Natural killer cell (primary cell): ENCODE measurements around the gene NTM. TPM values are rescaled to one million over a fixed set of nuclear protein-coding genes. Genes with fewer than 3 reads are reported as not detected.

ENCODE experiments used
- ATAC-seq, 3 donors: fragments of 150-1000 bp in 2 of 3; fragments of 200-7000 bp in 1 of 3; cut with Tn5 transposase; 1 replicate in 1 of 3; 2 replicates in 2 of 3; pipeline ENCODE4 v1.10.0; 2021; ENCODE audit warnings: mild to moderate bottlenecking in 2 of 3, moderate library complexity in 2 of 3
- DNase-seq, 2 donors: peaks; one replicate each; pipeline versions ENCODE4 v3.0.0 to v3.0.0-alpha.2; 2013 to 2021; ENCODE audit warnings: mixed read lengths in 1 of 2
- H3K27ac ChIP-seq: one replicate; pipeline ENCODE4 v1.5.1; 2013; ENCODE audit warnings: mild to moderate bottlenecking, low read length
- H3K27me3 ChIP-seq: one replicate; pipeline ENCODE4 v1.6.1; 2013; ENCODE audit warnings: low read length; ENCODE audit not compliant: control insufficient read depth, insufficient read depth
- H3K36me3 ChIP-seq: one replicate; pipeline ENCODE4 v1.6.1; 2013; ENCODE audit warnings: low read length; ENCODE audit not compliant: control insufficient read depth, insufficient read depth
- H3K4me1 ChIP-seq: one replicate; pipeline ENCODE4 v1.6.1; 2013; ENCODE audit warnings: low read length; ENCODE audit not compliant: control insufficient read depth, insufficient read depth
- H3K4me3 ChIP-seq: one replicate; pipeline ENCODE4 v1.5.1; 2013; ENCODE audit warnings: low read length
- H3K9me3 ChIP-seq: one replicate; pipeline ENCODE4 v1.6.1; 2013; ENCODE audit warnings: low read length; ENCODE audit not compliant: control insufficient read depth, insufficient read depth
- H3K27ac Mint-ChIP-seq, 2 donors: one replicate each; pipeline ENCODE4 v1.8.0; 2022; ENCODE audit warnings: mild to moderate bottlenecking in 2 of 2, mixed read lengths in 2 of 2, moderate library complexity in 1 of 2
- H3K27me3 Mint-ChIP-seq, 2 donors: one replicate each; pipeline ENCODE4 v1.8.0; 2022; ENCODE audit warnings: low read depth in 2 of 2, mixed read lengths in 2 of 2
- H3K36me3 Mint-ChIP-seq: one replicate; pipeline ENCODE4 v1.8.0; 2022; ENCODE audit warnings: mixed read lengths
- H3K4me1 Mint-ChIP-seq, 2 donors: one replicate each; pipeline ENCODE4 v1.8.0; 2022; ENCODE audit warnings: mixed read lengths in 2 of 2
- H3K4me3 Mint-ChIP-seq: one replicate; pipeline ENCODE4 v1.8.0; 2022; ENCODE audit warnings: mild to moderate bottlenecking, moderate library complexity, mixed read lengths
- H3K9me3 Mint-ChIP-seq, 2 donors: one replicate each; pipeline ENCODE4 v1.8.0; 2022; ENCODE audit warnings: mixed read lengths in 2 of 2
- CTCF ChIP-seq: fragments of 200-600 bp; IDR thresholded peaks from one replicate; pipeline ENCODE4 v1.8.0; 2022; ENCODE audit warnings: antibody characterized with exemption
- WGBS: methylation state at CpG from one replicate; pipeline ENCODE4 v1.1.7; 2013; ENCODE audit warnings: missing lambda C conversion rate; ENCODE audit not compliant: insufficient coverage; 5-methylcytosine and 5-hydroxymethylcytosine counted together
- intact Hi-C: fragments of 100-400 bp; cut with micrococcal nuclease; formaldehyde crosslinking; loops from one replicate; pipeline ENCODE4 v1.14.2; 2022
- total RNA-seq, 4 donors: library from RNA; stranded (reverse); fragments of 120-200 nt in 1 of 4; gene quantifications; one replicate each; pipeline versions ENCODE4 v1.2.3 to v1.2.4, GENCODE V29; 2013 to 2022

NTM gene
- total RNA-seq, 3 donors from 2014 or later (not counting 1 experiment from before 2014, with no cell fraction given): not detected

- Mint-ChIP-seq H3K36me3 (no peaks in the 10 kb centered on the region), H3K27ac (no peak overlapping the region), H3K4me3 (no peak overlapping the region), H3K9me3 (peaks cover 8 to 18% of the 10 kb centered on the region in 2 donors), H3K4me1 (no peaks in the 10 kb centered on the region), H3K27me3 (no peaks in the 10 kb centered on the region)
- TF ChIP-seq CTCF: no peak
- no peaks in the 10 kb centered on the region for H3K4me1 ChIP-seq
- DNase-seq: no peak
- H3K36me3 ChIP-seq: no peaks in the 10 kb centered on the region
- no peaks in the 10 kb centered on the region for H3K27me3 ChIP-seq
- H3K4me3 ChIP-seq: no peak overlapping the region
- ATAC-seq: no peak
- no peaks in the 10 kb centered on the region for H3K9me3 ChIP-seq
- H3K27ac ChIP-seq: no peak overlapping the region
- intact Hi-C loops: no loop called here
- WGBS: 57% methylated on average over 1 of the region's 2 CpGs
These were observed 340.1 kb downstream of the NTM start for GRCh38 chr11:131710511-131710910.

- H3K4me1 ChIP-seq: no peaks in the 10 kb centered on the region
- H3K9me3 Mint-ChIP-seq: peaks cover 5 to 17% of the 10 kb centered on the region in 2 donors
- H3K4me3 Mint-ChIP-seq: no peak overlapping the region
These were observed 342.5 kb downstream of the NTM start for GRCh38 chr11:131712897-131713296.

DNA sequence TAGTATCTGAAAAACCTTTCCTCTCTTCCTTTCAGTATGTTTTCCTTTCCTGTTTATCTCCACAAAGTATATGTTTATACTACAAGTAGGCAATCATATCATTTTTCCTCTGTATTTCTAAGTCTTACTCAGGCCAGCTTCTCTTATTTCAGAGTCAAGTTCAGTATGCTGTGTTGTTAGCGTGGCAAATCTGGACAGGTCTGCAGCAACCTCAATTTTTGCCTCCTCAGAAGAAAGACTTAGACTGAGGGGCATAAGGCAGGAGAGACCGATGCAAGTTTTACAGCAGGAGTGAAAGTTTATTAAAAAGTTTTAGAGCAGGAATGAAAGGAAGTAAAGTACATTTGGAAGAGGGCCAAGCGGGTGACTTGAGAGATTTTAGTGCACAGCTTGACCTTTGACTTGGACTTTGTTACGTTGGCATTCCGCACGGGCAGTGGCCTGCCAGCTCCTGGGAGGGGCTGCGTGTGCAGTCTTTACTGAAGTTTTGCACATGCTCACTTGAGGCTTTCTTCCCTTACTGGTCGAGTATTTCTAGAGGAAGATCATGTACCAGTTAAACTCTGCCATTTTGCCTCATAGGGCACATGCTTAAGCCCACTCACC, 343.2 kb downstream of the NTM start:
- Histone ChIP-seq H3K4me3 (no peak overlapping the region), H3K4me1 (no peaks in the 10 kb centered on the region), H3K36me3 (no peaks in the 10 kb centered on the region), H3K9me3 (no peaks in the 10 kb centered on the region), H3K27me3 (no peaks in the 10 kb centered on the region), H3K27ac (no peak overlapping the region)
- TF ChIP-seq CTCF: no peak
- intact Hi-C loops: no loop called here
- WGBS: 89% methylated on average over 8 of the region's 8 CpGs
- Mint-ChIP-seq H3K9me3 (peaks cover 5 to 17% of the 10 kb centered on the region in 2 donors), H3K27me3 (no peaks in the 10 kb centered on the region), H3K27ac (no peak overlapping the region), H3K4me3 (no peak overlapping the region), H3K36me3 (no peaks in the 10 kb centered on the region), H3K4me1 (no peaks in the 10 kb centered on the region)
- ATAC-seq: no peak
- DNase-seq: no peak

More at GRCh38 chr11:131712897-131713296, 342.5 kb downstream of the NTM start:
- DNase-seq (no peak), ATAC-seq (no peak)
- Histone ChIP-seq H3K4me3 (no peak overlapping the region), H3K27me3 (no peaks in the 10 kb centered on the region), H3K36me3 (no peaks in the 10 kb centered on the region), H3K27ac (no peak overlapping the region), H3K9me3 (no peaks in the 10 kb centered on the region)
- no peak for TF ChIP-seq CTCF
- Mint-ChIP-seq H3K4me1 (no peaks in the 10 kb centered on the region), H3K27ac (no peak overlapping the region), H3K27me3 (no peaks in the 10 kb centered on the region), H3K36me3 (no peaks in the 10 kb centered on the region)
- WGBS: 67% methylated on average over 5 of the region's 5 CpGs
- intact Hi-C loops: no loop called here

- no peak for ATAC-seq
- Mint-ChIP-seq H3K27me3 (peaks cover 0 to 3% of the 10 kb centered on the region in 2 donors), H3K36me3 (no peaks in the 10 kb centered on the region), H3K4me3 (no peak overlapping the region), H3K9me3 (peaks cover 0 to 10% of the 10 kb centered on the region in 2 donors), H3K27ac (no peak overlapping the region), H3K4me1 (no peaks in the 10 kb centered on the region)
- Histone ChIP-seq H3K4me1 (no peaks in the 10 kb centered on the region), H3K9me3 (no peaks in the 10 kb centered on the region), H3K36me3 (no peaks in the 10 kb centered on the region), H3K27ac (no peak overlapping the region), H3K4me3 (no peak overlapping the region), H3K27me3 (no peaks in the 10 kb centered on the region)
- DNase-seq: no peak
- WGBS: 100% methylated on average over 2 of the region's 2 CpGs
- TF ChIP-seq CTCF: no peak
- intact Hi-C loops: no loop called here
These were observed 347.2 kb downstream of the NTM start for GRCh38 chr11:131717616-131718015.
